Heart left ventricle (tissue), 16 donors: ENCODE data around the gene TSPYL6. TPM values are rescaled to one million over a fixed set of nuclear protein-coding genes. Genes with fewer than 3 reads are reported as not detected.
"Not testable (repeated sequence)": the region's sequence is repeated elsewhere in the genome, so short reads cannot be mapped to it uniquely, and the experiment has no call there.

Source experiments
- ATAC-seq, 4 donors: fragments of 200-7000 bp; cut with Tn5 transposase; one replicate each; pipeline ENCODE4 v1.9.1; 2020 to 2022; ENCODE audit warnings: moderate library complexity in 4 of 4, mild to moderate bottlenecking in 3 of 4, moderate number of reproducible peaks in 1 of 4
- DNase-seq, 5 donors: peaks; one replicate each; pipeline ENCODE4 v3.0.0-alpha.2; 2020
- H3K27ac ChIP-seq, 12 donors: fragments of 200-600 bp; sonication (generic) in 4 of 12; one replicate each; pipeline versions ENCODE4 v1.5.0 to v1.8.0; 2016 to 2022; ENCODE audit warnings: mild to moderate bottlenecking in 2 of 12
- H3K27me3 ChIP-seq, 9 donors: fragments of 200-600 bp; sonication (generic) in 2 of 9; one replicate each; pipeline versions ENCODE4 v1.5.1 to v1.8.0; 2016 to 2022; ENCODE audit warnings: mild to moderate bottlenecking in 3 of 9
- H3K36me3 ChIP-seq, 9 donors: fragments of 200-600 bp; sonication (generic) in 2 of 9; one replicate each; pipeline versions ENCODE4 v1.5.0 to v1.8.0; 2018 to 2022; ENCODE audit warnings: mild to moderate bottlenecking in 2 of 9
- H3K4me1 ChIP-seq, 12 donors: fragments of 200-600 bp; sonication (generic) in 4 of 12; one replicate each; pipeline versions ENCODE4 v1.5.0 to v1.8.0; 2016 to 2022; ENCODE audit warnings: mild to moderate bottlenecking in 3 of 12
- H3K4me3 ChIP-seq, 12 donors: fragments of 200-600 bp; sonication (generic) in 4 of 12; one replicate each; pipeline versions ENCODE4 v1.5.0 to v1.8.0; 2017 to 2022; ENCODE audit warnings: mild to moderate bottlenecking in 9 of 12, moderate library complexity in 4 of 12
- H3K9me3 ChIP-seq, 12 donors: fragments of 200-600 bp; sonication (generic) in 4 of 12; one replicate each; pipeline versions ENCODE4 v1.5.0 to v1.8.0; 2016 to 2022; ENCODE audit warnings: mild to moderate bottlenecking in 1 of 12
- POLR2A ChIP-seq, 2 donors: fragments of 450-650 bp; IDR thresholded peaks; one replicate each; pipeline ENCODE4 v1.6.1; 2017; ENCODE audit warnings: antibody characterized with exemption in 2 of 2, mild to moderate bottlenecking in 2 of 2, moderate library complexity in 2 of 2
- WGBS, 4 donors: extraction: QIAGEN DNeasy Blood & Tissue Kit in 2 of 4; methylation state at CpG; one replicate each; pipeline versions ENCODE4 v1.1.5 to v1.1.7; 2013 to 2018; 5-methylcytosine and 5-hydroxymethylcytosine counted together
- intact Hi-C, 10 donors: fragments of 100-400 bp; cut with DNase I; formaldehyde crosslinking; loops; one replicate each; pipeline versions ENCODE4 v1.11.1 to v1.14.2; 2022
- long read RNA-seq, 3 donors: library from polyadenylated mRNA; unstranded; transcript quantifications; one replicate each; pipeline ENCODE4 v2.0.0, GENCODE V29; 2020 to 2021
- polyA plus RNA-seq, 2 donors: library from polyadenylated mRNA; stranded (reverse); fragments of 200-250 nt; gene quantifications; one replicate each; pipeline ENCODE4 v1.2.3, GENCODE V29; 2013
- total RNA-seq, 9 donors: library from RNA; depleted of rRNA in 2 of 9; stranded (reverse); fragments of >200 nt in 2 of 9; fragmentation: NEBNext Ultra II Directional in 3 of 9; extraction: Animal tissue kit (Norgen Biotek cat#: 25700) in 3 of 9; gene quantifications; one replicate each; pipeline versions ENCODE4 v1.1.0 to v1.2.4, GENCODE V29; 2016 to 2023
- TF ChIP-seq, protein P1 (sequence below), 12 donors: fragments of 200-600 bp; sonication (generic) in 4 of 12; IDR thresholded peaks; one replicate each; pipeline versions ENCODE4 v1.5.0 to v1.8.0; 2018 to 2022; ENCODE audit warnings: antibody characterized with exemption in 12 of 12, mild to moderate bottlenecking in 5 of 12
- donor health status: ischemic (EF 13 %, LVEDD 7.1; RV severe dilation, severe dysfunction).
- donor health status: healthy with polysubstance abuse.
- donor health status: DM: no; HTN: yes; CAD: no.
- donor health status: DM: no; HTN: no; CAD: no.
- donor health status: ischemic (EF 25% LVEDD 6.9; RV normal size, moderate dysfunction).
- donor health status: ischemic (EF 25% LVEDD 5.7; RV mildly dilated, moderate dysfunction).
- donor health status: healthy.
- donor health status: DM: yes; HTN: yes; CAD: no.
- donor health status: ischemic (EF 35%, LVEDD 5.7; RV mildly dilated, moderate dysfunction).
- donor health status: nonischemic (EF 11% LVEDD 7.7; RV severe dilation, severe dysfunction).
- donor health status: DM: yes; HTN: yes; CAD: no.
- donor health status: PGD.
- donor health status: ischemic (EF 29% LVEDD 5.4; RV normal size, mild dysfunction).
- donor health status: nonischemic (EF 23%, LVEDD 6.1; RV moderate dilation, normal function).

TSPYL6 gene
- total RNA-seq (under 1 TPM in 1 of 9 donors, not detected in 8; 0.12 TPM), polyA plus RNA-seq (under 1 TPM; 0.03 to 0.08 TPM)
- long read RNA-seq, donor 1, result 0 reads
- long read RNA-seq, donor 2, result 0 reads
- long read RNA-seq, donor 3, result 0 reads

DNA sequence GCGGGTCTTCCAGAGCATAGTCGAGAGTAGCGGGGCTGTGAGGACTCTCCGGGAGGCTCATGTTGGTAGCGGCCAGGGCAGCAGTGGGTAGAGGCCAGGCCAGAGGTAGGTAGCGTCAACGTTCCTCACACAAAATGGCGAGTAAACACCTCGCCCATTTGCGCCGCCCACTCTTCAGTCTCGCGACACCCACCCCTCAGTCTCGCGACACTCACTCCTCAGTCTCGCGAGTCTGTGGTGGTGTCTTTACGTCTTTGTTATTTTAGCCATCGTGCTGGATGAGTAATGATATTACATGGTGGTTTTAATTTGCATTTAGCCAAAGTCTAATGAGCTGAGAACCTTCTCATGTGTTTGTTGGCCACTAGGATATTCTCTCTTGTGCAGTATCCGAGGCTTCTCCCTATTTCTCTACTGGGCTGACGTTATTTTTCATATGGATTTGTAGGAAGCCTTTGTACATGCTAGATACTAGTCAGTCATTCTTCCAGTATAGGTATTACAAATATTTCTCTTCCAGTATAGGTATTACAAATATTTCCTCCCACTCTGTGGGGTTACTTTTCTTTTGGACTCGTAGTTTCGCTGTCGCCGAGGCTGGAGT is at the start of gene TSPYL6:
TSS of gene TSPYL6 (minus strand) at position 139 of the 604 bp plus-strand sequence. CDS start at position 61, 78 bp downstream.
- no peak for DNase-seq
- H3K9me3 ChIP-seq, result no peaks in the 10 kb centered on the region
- intact Hi-C loops, result no loop called here
- TF ChIP-seq POLR2A (IDR thresholded peaks at IDR 0.05), result no peak
- TF ChIP-seq, protein P1, sequence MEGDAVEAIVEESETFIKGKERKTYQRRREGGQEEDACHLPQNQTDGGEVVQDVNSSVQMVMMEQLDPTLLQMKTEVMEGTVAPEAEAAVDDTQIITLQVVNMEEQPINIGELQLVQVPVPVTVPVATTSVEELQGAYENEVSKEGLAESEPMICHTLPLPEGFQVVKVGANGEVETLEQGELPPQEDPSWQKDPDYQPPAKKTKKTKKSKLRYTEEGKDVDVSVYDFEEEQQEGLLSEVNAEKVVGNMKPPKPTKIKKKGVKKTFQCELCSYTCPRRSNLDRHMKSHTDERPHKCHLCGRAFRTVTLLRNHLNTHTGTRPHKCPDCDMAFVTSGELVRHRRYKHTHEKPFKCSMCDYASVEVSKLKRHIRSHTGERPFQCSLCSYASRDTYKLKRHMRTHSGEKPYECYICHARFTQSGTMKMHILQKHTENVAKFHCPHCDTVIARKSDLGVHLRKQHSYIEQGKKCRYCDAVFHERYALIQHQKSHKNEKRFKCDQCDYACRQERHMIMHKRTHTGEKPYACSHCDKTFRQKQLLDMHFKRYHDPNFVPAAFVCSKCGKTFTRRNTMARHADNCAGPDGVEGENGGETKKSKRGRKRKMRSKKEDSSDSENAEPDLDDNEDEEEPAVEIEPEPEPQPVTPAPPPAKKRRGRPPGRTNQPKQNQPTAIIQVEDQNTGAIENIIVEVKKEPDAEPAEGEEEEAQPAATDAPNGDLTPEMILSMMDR (IDR thresholded peaks at IDR 0.05), result no peak
- peak in 1 of 4 donors; percentile 21 for ATAC-seq
- no peaks in the 10 kb centered on the region for H3K4me1 ChIP-seq
- 95 to 98% (median 97%) methylated on average over 25 of the region's 25 CpGs for WGBS, 4 donors
- no peaks in the 10 kb centered on the region for H3K27me3 ChIP-seq
- H3K27ac ChIP-seq, result no peak within 1 kb of the TSS
- no peaks in the 10 kb centered on the region for H3K36me3 ChIP-seq
- no peak within 1 kb of the TSS for H3K4me3 ChIP-seq

DNA sequence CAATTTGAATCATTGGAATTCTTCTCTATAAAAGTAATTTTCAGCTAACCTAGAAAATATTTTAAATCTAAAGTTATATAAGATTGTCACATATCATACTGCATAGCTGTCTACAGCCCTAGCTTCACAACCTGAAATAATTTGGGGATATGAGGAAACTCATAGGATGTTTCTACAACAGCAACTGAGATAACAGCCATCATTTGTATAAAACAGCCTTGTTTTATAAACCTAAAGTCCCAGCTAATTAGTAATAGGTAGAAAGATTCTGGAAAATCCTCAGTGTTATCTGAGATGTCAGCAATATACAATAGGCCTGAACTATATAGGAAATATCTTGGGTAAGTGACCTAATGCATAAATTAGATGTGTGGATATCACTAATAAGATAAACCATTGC is 47.6 kb upstream of the TSPYL6 start:
- H3K9me3 ChIP-seq, result no peaks in the 10 kb centered on the region
- H3K4me1 ChIP-seq, result no peaks in the 10 kb centered on the region
- intact Hi-C loops, result no loop called here
- no peak for DNase-seq
- H3K27ac ChIP-seq, result no peak overlapping the region
- H3K36me3 ChIP-seq, result no peaks in the 10 kb centered on the region
- H3K27me3 ChIP-seq, result no peaks in the 10 kb centered on the region
- TF ChIP-seq POLR2A (IDR thresholded peaks at IDR 0.05), result no peak
- TF ChIP-seq, protein P1 (IDR thresholded peaks at IDR 0.05), result no peak
- no peak overlapping the region for H3K4me3 ChIP-seq
- ATAC-seq, result no peak

DNA sequence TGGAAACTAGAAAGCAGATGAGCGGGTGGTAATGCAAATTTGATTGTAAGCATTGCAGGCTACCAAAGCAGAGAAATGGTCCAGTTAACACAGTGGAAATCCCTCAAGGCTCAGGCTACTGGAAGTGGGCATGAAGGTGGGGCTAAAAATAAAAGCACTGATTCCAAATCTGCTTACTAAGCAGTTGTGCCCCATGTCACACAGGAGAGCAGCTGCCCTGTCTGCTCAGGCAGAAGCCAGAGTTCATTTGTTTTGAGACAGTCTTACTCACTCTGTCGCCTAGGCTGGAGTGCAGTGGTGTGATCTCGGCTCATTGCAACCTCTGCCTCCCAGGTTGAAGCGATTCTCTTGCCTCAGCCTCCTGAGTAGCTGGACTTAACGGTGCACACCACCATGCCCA is 42.5 kb upstream of the TSPYL6 start:
- DNase-seq, result no peak
- Histone ChIP-seq H3K4me3 (no peak overlapping the region), H3K27ac (no peak overlapping the region), H3K27me3 (no peaks in the 10 kb centered on the region), H3K36me3 (no peaks in the 10 kb centered on the region), H3K9me3 (no peaks in the 10 kb centered on the region), H3K4me1 (no peaks in the 10 kb centered on the region)
- no peak for TF ChIP-seq POLR2A (IDR thresholded peaks at IDR 0.05)
- TF ChIP-seq, protein P1 (IDR thresholded peaks at IDR 0.05), result no peak
- ATAC-seq, result no peak
- intact Hi-C loops, result no loop called here
- WGBS, 4 donors, result 94 to 98% (median 96%) methylated on average over 5 of the region's 5 CpGs

DNA sequence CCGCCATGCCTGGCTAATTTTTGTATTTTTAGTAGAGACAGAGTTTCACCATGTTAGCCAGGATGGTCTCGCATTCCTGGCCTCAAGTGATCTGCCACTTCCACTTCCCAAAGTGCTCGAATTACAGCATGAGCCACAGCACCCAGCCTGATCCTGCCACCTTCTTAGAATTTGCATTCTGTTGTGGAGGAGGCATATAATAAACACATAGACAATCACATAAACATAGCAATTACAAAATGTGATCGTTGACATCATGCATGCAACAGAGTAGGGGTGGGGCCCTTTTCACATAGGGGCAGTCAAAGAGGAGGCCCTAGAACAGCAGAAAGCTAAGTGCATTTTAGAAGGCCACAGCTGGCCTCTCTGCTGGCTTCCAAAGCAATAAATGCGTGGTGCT is 39.9 kb upstream of the TSPYL6 start:
- Histone ChIP-seq H3K27ac (no peak overlapping the region), H3K27me3 (no peaks in the 10 kb centered on the region), H3K9me3 (no peaks in the 10 kb centered on the region), H3K4me3 (no peak overlapping the region), H3K4me1 (peaks cover 0 to 7% (median 0%) of the 10 kb centered on the region in 12 donors), H3K36me3 (no peaks in the 10 kb centered on the region)
- intact Hi-C loops, result no loop called here
- ATAC-seq (no peak), DNase-seq (no peak)
- WGBS, 4 donors, result 88 to 92% (median 89%) methylated on average over 5 of the region's 5 CpGs
- TF ChIP-seq, protein P1 (IDR thresholded peaks at IDR 0.05), result no peak

DNA sequence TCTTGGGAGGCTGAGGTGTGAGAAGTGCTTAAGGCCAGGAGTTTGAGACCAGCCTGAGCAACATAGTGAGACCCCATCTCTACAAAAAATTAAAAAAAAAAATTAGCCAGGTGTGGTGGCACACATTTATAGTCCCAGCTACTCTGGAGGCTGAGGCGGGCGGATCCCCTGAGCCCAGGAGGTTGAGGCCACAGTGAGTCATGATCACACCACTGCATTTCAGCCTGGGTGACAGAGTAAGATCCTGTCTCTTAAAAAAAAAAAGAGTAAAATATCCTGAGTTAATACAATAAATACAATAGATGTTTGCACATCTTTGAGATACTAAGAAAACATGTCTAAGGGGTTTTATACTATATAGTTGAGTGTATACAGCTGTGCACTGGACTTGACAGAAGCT is 38.6 kb upstream of the TSPYL6 start:
- peaks cover 0 to 13% (median 0%) of the 10 kb centered on the region in 12 donors for H3K4me1 ChIP-seq
- DNase-seq, H3K36me3 ChIP-seq, ATAC-seq, H3K4me3 ChIP-seq, H3K27me3 ChIP-seq, H3K9me3 ChIP-seq, H3K27ac ChIP-seq, intact Hi-C loops: not testable (repeated sequence)
- 93 to 100% (median 97%) methylated on average over 2 of the region's 2 CpGs for WGBS, 4 donors
